Smooth muscle cell of trachea (primary cell): Measurements from ENCODE around the gene IRF2BP2. TPM values are rescaled to one million over a fixed set of nuclear protein-coding genes. Genes with fewer than 3 reads are reported as not detected.

Experiments
- total RNA-seq: library from RNA; depleted of rRNA; stranded (reverse); fragments of >200 nt; gene quantifications from 2 replicates; pipeline ENCODE4 v1.2.1, GENCODE V29; 2014

The IRF2BP2 gene
- total RNA-seq = 54.7 and 95.9 TPM in 2 replicates

GRCh38 chr1:234610061-234610665 lies at the start of gene IRF2BP2:
Gene IRF2BP2 (minus strand): TSS chr1:234610178. CDS start chr1:234609494, 684 bp downstream.

Other genes starting within 250 kb of the IRF2BP2 start
- 14.6 and 28.5 TPM in 2 replicates for gene COA6, start 236.7 kb downstream of the IRF2BP2 start, total RNA-seq
- 24.6 and 25.5 TPM in 2 replicates for gene TARBP1, start 131.0 kb downstream of the IRF2BP2 start, total RNA-seq